SK-N-SH (cell line): ENCODE results near the gene SEMA3D. TPM values are rescaled to one million over a fixed set of nuclear protein-coding genes. Genes with fewer than 3 reads are reported as not detected.

Source experiments
- CTCF ChIA-PET: fragments of 300-600, 350-600 bp; formaldehyde crosslinking; extraction: SDS; loops from one replicate; lab custom pipeline; 2021; lab: Yijun Ruan, JAX
- POLR2A ChIA-PET: fragments of 350-600 bp; sonication (Branson Sonifier 250); formaldehyde crosslinking; extraction: SDS; loops from one replicate; lab custom pipeline; 2020; ENCODE audit warnings: antibody characterized with exemption, inconsistent platforms; lab: Yijun Ruan, JAX
- DNase-seq: peaks from one replicate; pipeline ENCODE4 v3.0.0; 2012
- H2AFZ ChIP-seq: fragments of 200-600 bp; sonication (generic); 2 replicates; pipeline ENCODE4 v1.8.1; 2016; ENCODE audit warnings: antibody characterized with exemption, mild to moderate bottlenecking, low read depth
- H3F3A ChIP-seq: fragments of 200-600 bp; sonication (generic); replicated peaks from 2 replicates; pipeline ENCODE3; 2016; ENCODE audit warnings: antibody characterized with exemption, mild to moderate bottlenecking; ENCODE audit not compliant: insufficient read depth
- H3K27ac ChIP-seq, 2 experiments: fragments of 200-500 bp in 1 of 2; fragments of 200-600 bp in 1 of 2; sonication (Bioruptor generic) in 1 of 2; sonication (generic), shearing (Covaris generic) in 1 of 2; 2 replicates each; pipeline versions ENCODE4 v1.5.1 to v1.6.1; 2014 to 2016; ENCODE audit warnings: low read depth in 2 of 2, inconsistent platforms in 1 of 2, low read length in 1 of 2, mild to moderate bottlenecking in 1 of 2, mixed read lengths in 1 of 2
- H3K27me3 ChIP-seq: fragments of 200-600 bp; sonication (generic), shearing (Covaris generic); 2 replicates; pipeline ENCODE4 v1.6.1; 2016; ENCODE audit warnings: mixed run types; ENCODE audit not compliant: insufficient read depth
- H3K36me3 ChIP-seq, 2 experiments: fragments of 200-500 bp in 1 of 2; fragments of 200-600 bp in 1 of 2; sonication (Bioruptor generic) in 1 of 2; sonication (generic) in 1 of 2; replicated peaks in 1 of 2; 2 replicates each; pipeline versions ENCODE3 to v1.5.1; 2014 to 2016; ENCODE audit warnings: low read length in 1 of 2, mild to moderate bottlenecking in 1 of 2; ENCODE audit not compliant: insufficient read depth in 2 of 2, control insufficient read depth in 1 of 2
- H3K4me1 ChIP-seq, 2 experiments: fragments of 200-500 bp in 1 of 2; fragments of 200-600 bp in 1 of 2; sonication (Bioruptor generic) in 1 of 2; sonication (generic), shearing (Covaris generic) in 1 of 2; 2 replicates each; pipeline versions ENCODE4 v1.5.1 to v1.6.1; 2014 to 2016; ENCODE audit warnings: low read depth in 1 of 2, low read length in 1 of 2, mixed run types in 1 of 2; ENCODE audit not compliant: insufficient read depth in 2 of 2, control insufficient read depth in 1 of 2
- H3K4me2 ChIP-seq: fragments of 200-600 bp; sonication (generic), shearing (Covaris generic); 2 replicates; pipeline ENCODE4 v1.6.1; 2017; ENCODE audit warnings: mixed run types
- H3K4me3 ChIP-seq, 2 experiments: fragments of 200-500 bp in 1 of 2; fragments of 200-600 bp in 1 of 2; sonication (Bioruptor generic) in 1 of 2; sonication (generic), shearing (Covaris generic) in 1 of 2; 2 replicates each; pipeline versions ENCODE4 v1.5.1 to v1.8.1; 2014 to 2016; ENCODE audit warnings: low read depth in 2 of 2, inconsistent platforms in 1 of 2, low read length in 1 of 2, mild to moderate bottlenecking in 1 of 2, mixed read lengths in 1 of 2, moderate library complexity in 1 of 2
- H3K79me2 ChIP-seq: fragments of 200-600 bp; sonication (generic); 2 replicates; pipeline ENCODE4 v1.8.1; 2017; ENCODE audit warnings: mild to moderate bottlenecking; ENCODE audit not compliant: insufficient read depth
- H3K9ac ChIP-seq: fragments of 200-600 bp; sonication (generic); 2 replicates; pipeline ENCODE4 v1.6.1; 2017; ENCODE audit warnings: mixed run types
- H3K9me2 ChIP-seq: fragments of 200-600 bp; sonication (generic); 2 replicates; pipeline ENCODE4 v1.6.1; 2017; ENCODE audit warnings: mixed run types
- H3K9me3 ChIP-seq: fragments of 200-600 bp; sonication (generic); 2 replicates; pipeline ENCODE4 v1.6.1; 2017; ENCODE audit warnings: mixed run types, mild to moderate bottlenecking, moderate library complexity
- H4K20me1 ChIP-seq: fragments of 200-600 bp; sonication (generic); 2 replicates; pipeline ENCODE4 v1.6.1; 2017; ENCODE audit warnings: mild to moderate bottlenecking, mixed run types; ENCODE audit not compliant: insufficient read depth
- ELF1 ChIP-seq: IDR thresholded peaks from 2 replicates; pipeline ENCODE4 v1.4.0; 2012
- EP300 ChIP-seq, 2 experiments: IDR thresholded peaks; 2 replicates each; pipeline versions ENCODE4 v1.4.0 to v1.6.1; 2012; ENCODE audit warnings: borderline replicate concordance in 1 of 2, low read depth in 1 of 2, low read length in 1 of 2
- EZH2phosphoT487 ChIP-seq: fragments of 200-600 bp; sonication (generic); IDR thresholded peaks from 2 replicates; pipeline ENCODE4 v1.6.1; 2017; ENCODE audit warnings: low read depth, mixed run types, mild to moderate bottlenecking, antibody characterized with exemption, moderate library complexity, borderline replicate concordance
- FOSL2 ChIP-seq: IDR thresholded peaks from 2 replicates; pipeline ENCODE4 v1.4.0; 2012; ENCODE audit warnings: low read depth, mild to moderate bottlenecking, moderate library complexity, borderline replicate concordance
- FOXM1 ChIP-seq: IDR thresholded peaks from 2 replicates; pipeline ENCODE4 v1.4.0; 2012; ENCODE audit warnings: low read depth, mild to moderate bottlenecking
- GABPA ChIP-seq: IDR thresholded peaks from 2 replicates; pipeline ENCODE4 v1.4.0; 2012; ENCODE audit warnings: low read depth, mild to moderate bottlenecking
- IRF3 ChIP-seq: fragments of 150-350 bp; IDR thresholded peaks from 2 replicates; pipeline ENCODE4 v1.6.1; 2016; ENCODE audit warnings: mild to moderate bottlenecking, low read depth, low read length
- JUND ChIP-seq: IDR thresholded peaks from 2 replicates; pipeline ENCODE4 v1.4.0; 2012
- MAX ChIP-seq: IDR thresholded peaks from 2 replicates; pipeline ENCODE4 v1.4.0; 2012; ENCODE audit warnings: low read depth
- MXI1 ChIP-seq: IDR thresholded peaks from 2 replicates; pipeline ENCODE4 v1.6.1; 2012; ENCODE audit warnings: mild to moderate bottlenecking, low read depth, low read length, improper control_type of control experiment
- NFIC ChIP-seq: IDR thresholded peaks from 2 replicates; pipeline ENCODE4 v1.4.0; 2012; ENCODE audit warnings: borderline replicate concordance
- POLR2AphosphoS5 ChIP-seq: IDR thresholded peaks from 2 replicates; pipeline ENCODE4 v1.6.1; 2012; ENCODE audit warnings: low read depth, low read length
- RCOR1 ChIP-seq: fragments of 150-350 bp; IDR thresholded peaks from 2 replicates; pipeline ENCODE4 v1.6.1; 2017; ENCODE audit warnings: antibody characterized with exemption, low read length
- RFX5 ChIP-seq: IDR thresholded peaks from 2 replicates; pipeline ENCODE4 v1.6.1; 2012; ENCODE audit warnings: mild to moderate bottlenecking, improper control_type of control experiment, low read length
- RXRA ChIP-seq: IDR thresholded peaks from 2 replicates; pipeline ENCODE4 v1.4.0; 2012; ENCODE audit warnings: low read depth, mild to moderate bottlenecking, borderline replicate concordance
- TAF1 ChIP-seq: IDR thresholded peaks from 2 replicates; pipeline ENCODE4 v1.6.1; 2012; ENCODE audit warnings: low read depth, mild to moderate bottlenecking, low read length, moderate library complexity, borderline replicate concordance
- USF2 ChIP-seq: fragments of 150-350 bp; IDR thresholded peaks from 2 replicates; pipeline ENCODE4 v1.6.1; 2017; ENCODE audit warnings: antibody characterized with exemption, low read length, low read depth, borderline replicate concordance
- YY1 ChIP-seq: IDR thresholded peaks from 2 replicates; pipeline ENCODE4 v1.4.0; 2012; ENCODE audit warnings: low read depth, mild to moderate bottlenecking
- ZBTB33 ChIP-seq: IDR thresholded peaks from 2 replicates; pipeline ENCODE4 v1.4.0; 2012; ENCODE audit warnings: low read depth, borderline replicate concordance
- WGBS: methylation state at CpG from one replicate; pipeline ENCODE4 v1.1.6; 2017; ENCODE audit warnings: low lambda C conversion rate; 5-methylcytosine and 5-hydroxymethylcytosine counted together
- polyA plus RNA-seq, 3 experiments: library from polyadenylated mRNA; depleted of rRNA; stranded (reverse); fragments of >200 nt; gene quantifications; 2 replicates each; pipeline ENCODE4 v1.2.3, GENCODE V29; 2012

The SEMA3D gene
- polyA plus RNA-seq, 1 of the 3 experiments (the other 2 are of a cell fraction) = 30.1 TPM

- H3K4me1 ChIP-seq = peaks cover 0 to 21% of the 10 kb centered on the region in 2 experiments; a peak in 3 of 4 replicates
Measured at GRCh38 chr7:85000735-85001350, 186.0 kb downstream of the SEMA3D start.

GRCh38 chr7:84999450-84999849 is 187.4 kb downstream of the SEMA3D start:
- H3K9ac ChIP-seq = no peak overlapping the region
- no peaks in the 10 kb centered on the region for H3K79me2 ChIP-seq
- H4K20me1 ChIP-seq = no peaks in the 10 kb centered on the region
- POLR2A ChIA-PET = no interaction called here
- no peak overlapping the region for H3K4me2 ChIP-seq
- peaks cover 0 to 15% of the 10 kb centered on the region in 2 experiments for H3K36me3 ChIP-seq
- TF ChIP-seq ZBTB33 (no peak), RXRA (no peak), ELF1 (no peak), YY1 (no peak), NFIC (no peak), MAX (no peak), FOSL2 (no peak)
- TF ChIP-seq, all 33 proteins: peak for 0
- Histone ChIP-seq H3K4me3 (no peak overlapping the region), H3K4me1 (peaks cover 0 to 21% of the 10 kb centered on the region in 2 experiments; a peak in 3 of 4 replicates), H3F3A (peaks cover 3% of the 10 kb centered on the region), H3K9me3 (no peaks in the 10 kb centered on the region), H3K27me3 (no peaks in the 10 kb centered on the region), H3K27ac (no peak overlapping the region), H3K9me2 (no peaks in the 10 kb centered on the region; the same call in 1 of the 2 replicates), H2AFZ (no peak overlapping the region)
- CTCF ChIA-PET = interaction anchor here (0.6 to 2.3 kb wide), 6 partner anchors 8 to 507 kb away, joined by 3 to 7 read pairs (median 4); no protein-coding TSS in a partner anchor
- DNase-seq = no peak
- 92% methylated on average over 8 of the region's 8 CpGs for WGBS

More at GRCh38 chr7:85000735-85001350, 186.0 kb downstream of the SEMA3D start:
- TF ChIP-seq USF2 (no peak), TAF1 (no peak), GABPA (no peak), IRF3 (no peak), RXRA (no peak), RCOR1 (no peak), MAX (no peak), POLR2AphosphoS5 (no peak), EP300 (IDR thresholded peaks at IDR 0.05; ENCODE audit: borderline replicate concordance in 1 of 2, low read depth in 1 of 2, low read length in 1 of 2) (no peak), FOXM1 (no peak), ELF1 (no peak), JUND (no peak), MXI1 (no peak), EZH2phosphoT487 (no peak), RFX5 (no peak)
- POLR2A ChIA-PET = no interaction called here
- H3K9me2 ChIP-seq = no peaks in the 10 kb centered on the region
- H3K36me3 ChIP-seq = peaks cover 0 to 23% of the 10 kb centered on the region in 2 experiments
- H3K79me2 ChIP-seq = no peaks in the 10 kb centered on the region
- no peak for DNase-seq
- no peak overlapping the region for H3K9ac ChIP-seq
- no peaks in the 10 kb centered on the region for H3K27me3 ChIP-seq
- no peak overlapping the region for H2AFZ ChIP-seq
- no peaks in the 10 kb centered on the region for H3K9me3 ChIP-seq
- H3F3A ChIP-seq = no peaks in the 10 kb centered on the region
- no peak overlapping the region for H3K4me2 ChIP-seq
- CTCF ChIA-PET = interaction anchor here (0.7 to 2.3 kb wide), 3 partner anchors 11 to 1069 kb away, joined by 3 to 7 read pairs (median 3); no protein-coding TSS in a partner anchor
- peak overlapping the region in 1 of 2 experiments; percentile 58; a peak in 2 of 4 replicates for H3K27ac ChIP-seq
- whole genome bisulfite sequencing = 83% methylated on average over 1 of the region's 1 CpG
- H3K4me3 ChIP-seq = no peak overlapping the region
- no peaks in the 10 kb centered on the region for H4K20me1 ChIP-seq
